GM23248 (cell line): ENCODE measurements around the gene C2CD2. TPM values are rescaled to one million over a fixed set of nuclear protein-coding genes. Genes with fewer than 3 reads are reported as not detected.

Experiments
- DNase-seq: peaks from one replicate; pipeline ENCODE4 v3.0.0-alpha.2; 2015
- H2AFZ ChIP-seq: fragments of 200-600 bp; sonication (generic); 2 replicates; pipeline ENCODE4 v1.6.1; 2016; ENCODE audit warnings: antibody characterized with exemption
- H3F3A ChIP-seq: fragments of 200-600 bp; sonication (generic); 2 replicates; pipeline ENCODE4 v1.6.1; 2016; ENCODE audit warnings: mild to moderate bottlenecking, antibody characterized with exemption, mixed run types; ENCODE audit not compliant: insufficient read depth
- H3K27ac ChIP-seq: fragments of 200-600 bp; sonication (generic); 2 replicates; pipeline ENCODE4 v1.5.1; 2016; ENCODE audit warnings: mild to moderate bottlenecking
- H3K27me3 ChIP-seq: fragments of 200-600 bp; sonication (generic); replicated peaks from 2 replicates; pipeline ENCODE4 v1.6.1; 2016; ENCODE audit warnings: mild to moderate bottlenecking; ENCODE audit not compliant: insufficient read depth
- H3K36me3 ChIP-seq: fragments of 200-600 bp; sonication (generic); 2 replicates; pipeline ENCODE4 v1.6.1; 2016; ENCODE audit warnings: low read depth, mild to moderate bottlenecking
- H3K4me1 ChIP-seq: fragments of 200-600 bp; sonication (generic); 2 replicates; pipeline ENCODE4 v1.6.1; 2016; ENCODE audit warnings: mild to moderate bottlenecking; ENCODE audit not compliant: insufficient read depth
- H3K4me2 ChIP-seq: fragments of 200-600 bp; sonication (generic); one replicate; pipeline ENCODE4 v1.6.1; 2016; ENCODE audit warnings: mild to moderate bottlenecking; ENCODE audit not compliant: unreplicated experiment
- H3K4me3 ChIP-seq: fragments of 200-600 bp; sonication (generic); 2 replicates; pipeline ENCODE4 v1.5.1; 2016; ENCODE audit warnings: mild to moderate bottlenecking
- H3K79me2 ChIP-seq: fragments of 200-600 bp; sonication (generic); 2 replicates; pipeline ENCODE4 v1.6.1; 2016; ENCODE audit warnings: mild to moderate bottlenecking; ENCODE audit not compliant: insufficient read depth
- H3K9ac ChIP-seq: fragments of 200-600 bp; sonication (generic); 2 replicates; pipeline ENCODE4 v1.6.1; 2016; ENCODE audit warnings: mild to moderate bottlenecking
- H3K9me2 ChIP-seq: fragments of 200-600 bp; sonication (generic); 2 replicates; pipeline ENCODE4 v1.6.1; 2016; ENCODE audit warnings: mixed run types, mild to moderate bottlenecking, moderate library complexity; ENCODE audit not compliant: insufficient read depth
- H3K9me3 ChIP-seq: fragments of 200-600 bp; sonication (generic); one replicate; pipeline ENCODE4 v1.6.1; 2017; ENCODE audit warnings: low read depth
- H4K20me1 ChIP-seq: fragments of 200-600 bp; sonication (generic); 2 replicates; pipeline ENCODE4 v1.6.0; 2016; ENCODE audit not compliant: insufficient read depth
- EZH2 ChIP-seq: fragments of 200-600 bp; sonication (generic); IDR thresholded peaks from 2 replicates; pipeline ENCODE4 v1.6.1; 2018; ENCODE audit warnings: antibody characterized with exemption, mild to moderate bottlenecking; ENCODE audit not compliant: insufficient read depth, poor library complexity, severe bottlenecking
- EZH2phosphoT487 ChIP-seq: fragments of 200-600 bp; sonication (generic); IDR thresholded peaks from 2 replicates; pipeline ENCODE4 v1.6.1; 2018; ENCODE audit warnings: antibody characterized with exemption, moderate library complexity, mild to moderate bottlenecking, low read depth; ENCODE audit not compliant: insufficient read depth
- WGBS, 2 experiments: methylation state at CpG; one replicate each; pipeline ENCODE4 v1.1.6; 2015 to 2017; ENCODE audit warnings: low lambda C conversion rate in 2 of 2, low coverage in 1 of 2; ENCODE audit errors: missing lambda C conversion rate in 2 of 2; 5-methylcytosine and 5-hydroxymethylcytosine counted together
- in situ Hi-C: fragments of 300-500 bp; cut with MboI; formaldehyde crosslinking; loops from 2 replicates; pipeline ENCODE4 v1.15.0; 2020
- polyA plus RNA-seq: library from polyadenylated mRNA; unstranded; fragments of >200 nt; fragmentation: Nextera tagmentation; extraction: Ambion mirVana; gene quantifications from 2 replicates; pipeline ENCODE4 v1.2.1, GENCODE V29; 2016
- total RNA-seq: library from RNA; depleted of rRNA; stranded (reverse); fragments of >200 nt; shearing (Covaris generic); gene quantifications from 2 replicates; pipeline ENCODE4 v1.2.3, GENCODE V29; 2014

C2CD2 gene
- total and polyA plus RNA-seq, 2 experiments from 2014 or later = 7.6 to 12.2 TPM

DNA sequence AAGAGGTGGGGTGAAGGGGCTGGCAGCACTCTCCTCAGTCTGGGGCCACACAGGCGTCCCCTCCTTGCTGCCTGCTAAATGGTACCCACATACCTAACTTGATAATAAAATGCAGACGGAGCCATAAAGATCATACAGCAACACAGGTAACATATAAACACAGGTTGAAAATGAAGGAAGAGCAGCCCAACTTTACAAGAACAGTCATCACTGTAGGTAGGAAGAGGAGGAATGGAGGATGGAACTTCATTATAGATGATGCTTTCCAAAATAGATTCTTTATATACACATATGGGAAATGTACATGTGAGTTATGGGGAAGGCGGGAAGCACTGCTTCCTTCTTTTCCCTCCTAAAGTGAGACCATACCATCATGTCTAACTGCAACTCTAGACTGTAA is 13.4 kb downstream of the C2CD2 start:
- no peaks in the 10 kb centered on the region for H3K36me3 ChIP-seq
- H3K4me2 ChIP-seq = no peak overlapping the region
- 97 to 100% methylated on average over 3 of the region's 3 CpGs for WGBS, 2 experiments
- no peak overlapping the region for H3K4me3 ChIP-seq
- no peaks in the 10 kb centered on the region for H3K4me1 ChIP-seq
- TF ChIP-seq EZH2 (no peak), EZH2phosphoT487 (no peak)
- no peak overlapping the region for H3K27ac ChIP-seq
- no peaks in the 10 kb centered on the region for H3K9me2 ChIP-seq
- H2AFZ ChIP-seq = no peak overlapping the region
- H3K27me3 ChIP-seq = no peaks in the 10 kb centered on the region
- H3K9ac ChIP-seq = no peak overlapping the region
- in situ Hi-C loops = loop anchor here (25.0 kb wide), 1 partner anchor 172 kb away; no protein-coding TSS in a partner anchor
- no peaks in the 10 kb centered on the region for H3K9me3 ChIP-seq
- peaks cover 87% of the 10 kb centered on the region for H3K79me2 ChIP-seq
- DNase-seq = no peak
- no peaks in the 10 kb centered on the region for H4K20me1 ChIP-seq
- no peaks in the 10 kb centered on the region for H3F3A ChIP-seq

DNA sequence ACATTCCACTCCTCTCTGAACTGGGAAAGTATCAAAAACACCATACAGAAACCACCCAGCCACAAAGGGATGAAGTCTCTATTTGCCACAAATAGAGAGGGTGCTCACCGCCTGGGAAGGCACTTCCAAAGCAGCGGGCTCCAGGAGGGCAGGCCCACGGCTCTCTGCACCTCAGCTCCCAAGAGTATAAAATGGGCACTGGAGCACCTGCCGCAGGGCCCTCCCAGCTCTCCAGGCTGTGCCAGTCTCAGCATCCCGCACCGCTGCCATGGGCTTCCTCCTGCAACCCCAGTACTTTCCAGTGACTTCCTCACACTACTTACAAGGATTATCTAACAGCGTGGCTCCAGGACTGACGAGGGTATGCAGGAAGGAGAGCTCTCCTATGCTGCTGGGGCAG is 14.4 kb downstream of the C2CD2 start:
- peaks cover 3% of the 10 kb centered on the region for H3F3A ChIP-seq
- 92 to 98% methylated on average over 8 of the region's 8 CpGs for WGBS, 2 experiments
- no peak overlapping the region for H3K9ac ChIP-seq
- H3K79me2 ChIP-seq = peaks cover 87% of the 10 kb centered on the region
- no peak for DNase-seq
- no peak overlapping the region for H3K27ac ChIP-seq
- no peaks in the 10 kb centered on the region for H3K36me3 ChIP-seq
- H3K27me3 ChIP-seq = no peaks in the 10 kb centered on the region
- no peak overlapping the region for H3K4me3 ChIP-seq
- H3K9me3 ChIP-seq = no peaks in the 10 kb centered on the region
- no peaks in the 10 kb centered on the region for H4K20me1 ChIP-seq
- H3K4me1 ChIP-seq = no peaks in the 10 kb centered on the region
- H2AFZ ChIP-seq = no peak overlapping the region
- H3K9me2 ChIP-seq = no peaks in the 10 kb centered on the region
- in situ Hi-C loops = loop anchor here (25.0 kb wide), 1 partner anchor 173 kb away; no protein-coding TSS in a partner anchor
- TF ChIP-seq EZH2 (no peak), EZH2phosphoT487 (no peak)
- no peak overlapping the region for H3K4me2 ChIP-seq

DNA sequence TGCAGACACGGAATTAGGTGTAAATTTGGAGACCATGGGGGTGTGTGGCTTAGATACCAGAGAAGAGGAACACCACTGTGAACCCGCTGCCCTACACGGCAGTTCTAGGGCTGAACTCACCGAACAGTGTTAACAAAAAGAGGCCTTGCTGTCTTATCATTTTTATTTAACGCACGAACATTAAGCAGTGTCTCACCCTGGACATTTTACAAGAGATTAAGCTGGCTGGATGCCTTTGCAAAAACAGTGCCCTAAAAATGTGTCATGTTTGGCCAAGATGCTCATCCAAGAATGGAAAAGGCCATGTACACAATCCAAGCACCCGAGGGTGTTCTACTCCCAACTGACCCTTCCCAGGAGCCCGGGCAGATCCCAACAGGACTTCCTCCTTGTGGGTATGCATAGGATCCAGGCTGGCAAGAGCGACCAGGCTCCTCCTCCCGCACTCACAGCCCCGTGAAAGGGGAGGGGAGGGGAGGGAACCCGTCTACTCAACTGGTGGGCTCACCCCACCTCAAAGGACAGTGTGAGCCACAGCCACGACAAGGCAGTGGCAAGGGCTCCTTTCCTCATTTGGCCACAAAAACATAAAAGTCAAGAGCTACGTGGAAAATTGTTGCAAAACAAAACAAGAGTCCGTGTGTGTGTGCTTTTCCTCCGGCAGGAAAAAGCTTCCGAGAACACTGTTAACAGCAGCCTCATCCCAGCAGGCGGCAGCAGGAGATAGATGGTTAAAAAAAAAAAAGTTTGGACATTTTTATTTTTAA is 20.3 kb downstream of the C2CD2 start:
- DNase-seq = peak; percentile 80
- in situ Hi-C loops = loop anchor here (25.0 kb wide), 1 partner anchor 179 kb away; no protein-coding TSS in a partner anchor
- H3K36me3 ChIP-seq = no peaks in the 10 kb centered on the region

DNA sequence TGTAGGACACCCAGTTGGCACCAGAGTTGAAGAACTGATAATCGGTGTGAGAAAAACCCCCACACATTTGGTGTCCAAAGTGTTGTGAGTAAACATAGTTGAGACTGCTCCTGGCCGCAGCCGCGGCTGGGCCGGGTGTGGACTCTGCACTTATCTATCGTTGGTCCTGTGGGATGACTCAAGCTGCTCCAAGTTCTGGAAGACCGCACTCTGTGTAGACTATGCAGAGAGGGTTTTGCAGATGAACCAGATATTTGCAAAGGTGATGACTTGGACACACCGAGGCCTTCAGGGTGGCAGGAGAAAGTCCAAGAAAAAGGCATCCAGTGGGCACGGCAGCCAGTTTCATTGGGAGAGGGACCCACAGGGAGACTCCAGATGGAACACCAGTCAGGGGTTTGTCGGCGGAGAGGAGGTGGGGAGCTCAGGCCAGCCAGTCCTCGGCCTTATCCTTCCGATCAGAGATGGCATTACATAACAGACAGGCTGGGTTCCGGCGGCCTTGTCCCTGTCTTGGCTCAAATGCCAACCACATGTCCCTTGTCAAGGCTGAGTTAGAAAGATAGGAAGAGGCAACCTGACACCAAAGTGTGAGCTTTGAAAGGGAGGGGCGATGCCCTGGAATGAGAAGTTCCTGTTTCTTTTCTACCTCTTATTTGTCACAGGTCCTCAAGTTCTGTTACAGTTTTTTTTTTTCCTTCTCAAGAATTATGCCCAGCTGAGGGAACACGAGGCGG is 21.1 kb downstream of the C2CD2 start:
- no peaks in the 10 kb centered on the region for H3K27me3 ChIP-seq
- TF ChIP-seq EZH2phosphoT487 (no peak), EZH2 (no peak)
- H3K4me2 ChIP-seq = peak overlapping the region; percentile 87
- H4K20me1 ChIP-seq = no peaks in the 10 kb centered on the region
- 26 to 33% methylated on average over 16 to 17 of the region's 18 CpGs for WGBS, 2 experiments
- H3K9ac ChIP-seq = peak overlapping the region; percentile 78
- in situ Hi-C loops = loop anchor here (25.0 kb wide), 1 partner anchor 180 kb away; no protein-coding TSS in a partner anchor
- H3K27ac ChIP-seq = peak overlapping the region; percentile 83
- H3K79me2 ChIP-seq = peaks cover 36% of the 10 kb centered on the region
- peaks cover 15% of the 10 kb centered on the region for H3K4me1 ChIP-seq
- DNase-seq = peak; percentile 83
- no peaks in the 10 kb centered on the region for H3K9me2 ChIP-seq
- peak overlapping the region; percentile 66 for H3K4me3 ChIP-seq
- no peaks in the 10 kb centered on the region for H3K36me3 ChIP-seq
- peaks cover 19% of the 10 kb centered on the region for H3F3A ChIP-seq
- H2AFZ ChIP-seq = peak overlapping the region; percentile 87
- H3K9me3 ChIP-seq = no peaks in the 10 kb centered on the region

More for the DNA sequence above, 20.3 kb downstream of the C2CD2 start:
- H3K27me3 ChIP-seq = no peaks in the 10 kb centered on the region
- whole genome bisulfite sequencing, 2 experiments = 15 to 17% methylated on average over 18 of the region's 18 CpGs
- H3K79me2 ChIP-seq = peaks cover 40% of the 10 kb centered on the region
- no peaks in the 10 kb centered on the region for H4K20me1 ChIP-seq
- H3K4me2 ChIP-seq = peak overlapping the region; percentile 87
- H3K9me2 ChIP-seq = no peaks in the 10 kb centered on the region
- TF ChIP-seq EZH2phosphoT487 (no peak), EZH2 (no peak)
- H3K9ac ChIP-seq = peak overlapping the region; percentile 78
- peak overlapping the region; percentile 83 for H3K27ac ChIP-seq
- H3K4me3 ChIP-seq = peak overlapping the region; percentile 66
- peaks cover 15% of the 10 kb centered on the region for H3K4me1 ChIP-seq
- H3K9me3 ChIP-seq = no peaks in the 10 kb centered on the region
- peak overlapping the region; percentile 87 for H2AFZ ChIP-seq
- H3F3A ChIP-seq = peaks cover 19% of the 10 kb centered on the region
